ENCODE data around the gene PACS2.
"Not testable (repeated sequence)": the region's sequence is repeated elsewhere in the genome, so short reads cannot be mapped to it uniquely, and the experiment has no call there.

Gene PACS2

GRCh38 chr14:105315941-105316576, 1.5 kb downstream of the PACS2 start:
- DNase-seq (ENCODE audit: low read depth in 2 of 2): no peak

GRCh38 chr14:105316577-105316941, 2.0 kb downstream of the PACS2 start:
- no peak for DNase-seq (ENCODE audit: low read depth in 2 of 2)

- DNase-seq (ENCODE audit: low read depth in 2 of 2): no peak
Measured at GRCh38 chr14:105316968-105317510, 2.5 kb downstream of the PACS2 start.

- DNase-seq (ENCODE audit: low read depth in 2 of 2): no peak
Measured at GRCh38 chr14:105317546-105317945, 3.0 kb downstream of the PACS2 start.

- DNase-seq (ENCODE audit: low read depth in 2 of 2): no peak
Measured at GRCh38 chr14:105322791-105323556, 8.4 kb downstream of the PACS2 start.

GRCh38 chr14:105323663-105324062, 9.1 kb downstream of the PACS2 start:
- DNase-seq (ENCODE audit: low read depth in 2 of 2): no peak

- no peak for DNase-seq (ENCODE audit: low read depth in 2 of 2)
Measured at GRCh38 chr14:105324080-105324778, 9.7 kb downstream of the PACS2 start.

GRCh38 chr14:105324871-105325270, 10.3 kb downstream of the PACS2 start:
- no peak for DNase-seq (ENCODE audit: low read depth in 2 of 2)

GRCh38 chr14:105325303-105325702, 10.8 kb downstream of the PACS2 start:
- DNase-seq (ENCODE audit: low read depth in 2 of 2): no peak

- DNase-seq (ENCODE audit: low read depth in 2 of 2): no peak
Measured at GRCh38 chr14:105325716-105326567, 11.4 kb downstream of the PACS2 start.

GRCh38 chr14:105326568-105326867, 12.0 kb downstream of the PACS2 start:
- DNase-seq (ENCODE audit: low read depth in 2 of 2): no peak

- DNase-seq (ENCODE audit: low read depth in 2 of 2): no peak
Measured at GRCh38 chr14:105326891-105327694, 12.5 kb downstream of the PACS2 start.

GRCh38 chr14:105327695-105328045, 13.1 kb downstream of the PACS2 start:
- not testable (repeated sequence) for DNase-seq (ENCODE audit: low read depth in 2 of 2)

- DNase-seq (ENCODE audit: low read depth in 2 of 2): no peak
Measured at GRCh38 chr14:105328070-105328677, 13.6 kb downstream of the PACS2 start.

GRCh38 chr14:105328678-105329390, 14.3 kb downstream of the PACS2 start:
- no peak for DNase-seq (ENCODE audit: low read depth in 2 of 2)

GRCh38 chr14:105329411-105330150, 15.0 kb downstream of the PACS2 start:
- DNase-seq (ENCODE audit: low read depth in 2 of 2): no peak

GRCh38 chr14:105330491-105330895, 15.9 kb downstream of the PACS2 start:
- DNase-seq (ENCODE audit: low read depth in 2 of 2): no peak

- DNase-seq (ENCODE audit: low read depth in 2 of 2): no peak
Measured at GRCh38 chr14:105331575-105332349, 17.2 kb downstream of the PACS2 start.
